HCT116 (cell line): ENCODE results near the gene RANGRF. TPM values are rescaled to one million over a fixed set of nuclear protein-coding genes. Genes with fewer than 3 reads are reported as not detected.

ENCODE experiments used
- ATAC-seq: fragments of 200-7000 bp; cut with Tn5 transposase; 2 replicates; pipeline ENCODE4 v1.9.1; 2020; ENCODE audit warnings: mild to moderate bottlenecking, moderate library complexity
- BruUV-seq: library from RNA; stranded (reverse); fragments of 400-500 nt; replicated peaks from 2 replicates; lab custom pipeline; 2021; lab: Mats Ljungman, UMichigan
- CTCF ChIA-PET: fragments of 300-600 bp; sonication (Branson Sonifier 250); formaldehyde crosslinking; loops from one replicate; lab custom pipeline; 2021; ENCODE audit warnings: antibody characterized with exemption; lab: Charles Lee
- POLR2A ChIA-PET: fragments of 300-600, 350-600 bp; sonication (Branson Sonifier 250); formaldehyde crosslinking; loops from one replicate; lab custom pipeline; 2021; ENCODE audit warnings: antibody characterized with exemption; lab: Charles Lee
- RAD21 ChIA-PET, 2 experiments: fragments of 300-600 bp; sonication (Branson Sonifier 250); formaldehyde crosslinking; loops; one replicate each; lab custom pipeline; 2023; ENCODE audit warnings: low total read pairs in 2 of 2; ENCODE audit not compliant: uncharacterized antibody in 2 of 2, unreplicated experiment in 2 of 2, low non-redundant PET in 1 of 2; lab: Charles Lee
- DNase-seq: peaks from one replicate; pipeline ENCODE4 v3.0.0-alpha.2; 2010; ENCODE audit warnings: low read depth, low spot score
- H2AFZ ChIP-seq: fragments of 200-600 bp; shearing (Covaris generic), sonication (generic); 2 replicates; pipeline ENCODE4 v1.6.1; 2017; ENCODE audit warnings: low read depth, mixed run types, mixed read lengths, antibody characterized with exemption, low read length; ENCODE audit not compliant: poor library complexity, severe bottlenecking
- H3K27ac ChIP-seq: 2 replicates; pipeline ENCODE4 v1.5.1; 2012; ENCODE audit warnings: low read depth, low read length
- H3K27me3 ChIP-seq: fragments of 200-600 bp; sonication (generic); 2 replicates; pipeline ENCODE4 v1.6.1; 2016; ENCODE audit warnings: mixed run types, low read length, mixed read lengths; ENCODE audit not compliant: insufficient read depth
- H3K36me3 ChIP-seq, 2 experiments: fragments of 200-500 bp in 1 of 2; fragments of 200-600 bp in 1 of 2; sonication (Bioruptor generic) in 1 of 2; sonication (generic) in 1 of 2; 2 replicates each; pipeline versions ENCODE4 v1.5.1 to v1.6.1; 2014 to 2016; ENCODE audit warnings: low read length in 2 of 2, inconsistent platforms in 1 of 2, mixed read lengths in 1 of 2, mixed run types in 1 of 2; ENCODE audit not compliant: insufficient read depth in 2 of 2, control insufficient read depth in 1 of 2
- H3K4me1 ChIP-seq, 2 experiments: fragments of 200-600 bp in 1 of 2; sonication (generic) in 1 of 2; 2 replicates each; pipeline versions ENCODE4 v1.5.1 to v1.6.1; 2012 to 2017; ENCODE audit warnings: low read length in 2 of 2, inconsistent platforms in 1 of 2, mild to moderate bottlenecking in 1 of 2, mixed read lengths in 1 of 2, mixed run types in 1 of 2, moderate library complexity in 1 of 2; ENCODE audit not compliant: insufficient read depth in 2 of 2, control insufficient read depth in 1 of 2
- H3K4me2 ChIP-seq: fragments of 200-600 bp; sonication (generic); 2 replicates; pipeline ENCODE4 v1.6.1; 2017; ENCODE audit warnings: mixed run types, low read length, mixed read lengths
- H3K4me3 ChIP-seq, 2 experiments: fragments of 200-600 bp in 1 of 2; sonication (generic) in 1 of 2; replicated peaks in 1 of 2; 2 replicates each; pipeline ENCODE4 v1.5.1; 2011 to 2016; ENCODE audit warnings: low read length in 2 of 2, control low read depth in 1 of 2, low read depth in 1 of 2, mild to moderate bottlenecking in 1 of 2, mixed read lengths in 1 of 2, mixed run types in 1 of 2
- H3K79me2 ChIP-seq: fragments of 200-600 bp; sonication (generic); 2 replicates; pipeline ENCODE4 v1.6.1; 2017; ENCODE audit warnings: mild to moderate bottlenecking, mixed run types, low read length, moderate library complexity, mixed read lengths; ENCODE audit not compliant: insufficient read depth
- H3K9ac ChIP-seq: fragments of 200-600 bp; sonication (generic); 2 replicates; pipeline ENCODE4 v1.6.1; 2016; ENCODE audit warnings: low read length, mixed read lengths
- H3K9me2 ChIP-seq: fragments of 200-600 bp; sonication (generic), shearing (Covaris generic); 2 replicates; pipeline ENCODE4 v1.6.1; 2017; ENCODE audit warnings: mixed run types, mild to moderate bottlenecking, moderate library complexity; ENCODE audit not compliant: insufficient read depth
- H3K9me3 ChIP-seq, 2 experiments: fragments of 200-500 bp in 1 of 2; fragments of 200-600 bp in 1 of 2; sonication (Bioruptor generic) in 1 of 2; sonication (generic) in 1 of 2; 2 replicates each; pipeline ENCODE4 v1.6.1; 2014 to 2017; ENCODE audit warnings: low read length in 2 of 2, mixed read lengths in 2 of 2, inconsistent platforms in 1 of 2, low read depth in 1 of 2, mild to moderate bottlenecking in 1 of 2, mixed run types in 1 of 2, moderate library complexity in 1 of 2; ENCODE audit not compliant: control insufficient read depth in 1 of 2, insufficient read depth in 1 of 2
- H4K20me1 ChIP-seq: fragments of 200-600 bp; sonication (generic), shearing (Covaris generic); 2 replicates; pipeline ENCODE4 v1.6.1; 2017; ENCODE audit warnings: mixed run types, mild to moderate bottlenecking, moderate library complexity; ENCODE audit not compliant: insufficient read depth
- ATF3 ChIP-seq: IDR thresholded peaks from 2 replicates; pipeline ENCODE4 v1.6.1; 2012
- CBX3 ChIP-seq: IDR thresholded peaks from 2 replicates; pipeline ENCODE4 v1.6.1; 2012; ENCODE audit warnings: low read depth
- CEBPB ChIP-seq: IDR thresholded peaks from 2 replicates; pipeline ENCODE4 v1.6.1; 2012; ENCODE audit warnings: low read depth
- EGR1 ChIP-seq: IDR thresholded peaks from 2 replicates; pipeline ENCODE4 v1.6.1; 2012; ENCODE audit warnings: low read depth
- ELF1 ChIP-seq: IDR thresholded peaks from 2 replicates; pipeline ENCODE4 v1.6.1; 2012; ENCODE audit warnings: low read depth, borderline replicate concordance
- EZH2 ChIP-seq: fragments of 200-600 bp; sonication (generic); IDR thresholded peaks from 2 replicates; pipeline ENCODE4 v1.6.1; 2017; ENCODE audit warnings: antibody characterized with exemption, mixed run types
- EZH2phosphoT487 ChIP-seq: fragments of 200-600 bp; IDR thresholded peaks from 2 replicates; pipeline ENCODE4 v1.6.1; 2018; ENCODE audit warnings: antibody characterized with exemption, borderline replicate concordance
- JUND ChIP-seq: IDR thresholded peaks from 2 replicates; pipeline ENCODE4 v1.6.1; 2012
- MAX ChIP-seq: IDR thresholded peaks from 2 replicates; pipeline ENCODE4 v1.6.1; 2012
- POLR2A ChIP-seq: IDR thresholded peaks from 2 replicates; pipeline ENCODE4 v1.7.0; 2011; ENCODE audit warnings: borderline replicate concordance; ENCODE audit not compliant: insufficient read depth, insufficient read length; ENCODE audit errors: extremely low read depth
- POLR2AphosphoS5 ChIP-seq: IDR thresholded peaks from 2 replicates; pipeline ENCODE4 v1.6.1; 2011; ENCODE audit warnings: mild to moderate bottlenecking, low read depth, low read length, moderate library complexity
- RAD21 ChIP-seq: IDR thresholded peaks from 2 replicates; pipeline ENCODE4 v1.6.1; 2012; ENCODE audit warnings: low read depth, mild to moderate bottlenecking
- SIN3A ChIP-seq: IDR thresholded peaks from 2 replicates; pipeline ENCODE4 v1.6.1; 2012; ENCODE audit warnings: low read depth
- SP1 ChIP-seq: IDR thresholded peaks from 2 replicates; pipeline ENCODE4 v1.6.1; 2012; ENCODE audit warnings: low read depth
- TCF7L2 ChIP-seq: IDR thresholded peaks from 2 replicates; pipeline ENCODE4 v1.7.0; 2011; ENCODE audit warnings: borderline replicate concordance, inconsistent platforms; ENCODE audit not compliant: insufficient read depth, insufficient read length; ENCODE audit errors: extremely low read depth
- YY1 ChIP-seq: IDR thresholded peaks from 2 replicates; pipeline ENCODE4 v1.6.1; 2011; ENCODE audit warnings: low read length, low read depth, moderate library complexity, mild to moderate bottlenecking; ENCODE audit not compliant: insufficient replicate concordance; ENCODE audit errors: extremely low read depth
- ZFX ChIP-seq: fragments of 450-650 bp; IDR thresholded peaks from 2 replicates; pipeline ENCODE4 v1.6.1; 2017
- intact Hi-C: fragments of 100-400 bp; cut with micrococcal nuclease; formaldehyde crosslinking; loops from 2 replicates; pipeline ENCODE4 v1.10.0; 2022
- total RNA-seq: library from RNA; stranded (reverse); gene quantifications from one replicate; pipeline ENCODE4 v1.2.1, GENCODE V29; 2021; ENCODE audit not compliant: unreplicated experiment
- TF ChIP-seq, protein P1 (sequence below): IDR thresholded peaks from 2 replicates; pipeline ENCODE4 v1.6.1; 2012; ENCODE audit warnings: low read depth
- TF ChIP-seq, protein P2 (sequence below): IDR thresholded peaks from 2 replicates; pipeline ENCODE4 v1.6.1; 2011; ENCODE audit warnings: mild to moderate bottlenecking, low read length, moderate library complexity; ENCODE audit not compliant: insufficient replicate concordance; ENCODE audit errors: extremely low read depth
- TF ChIP-seq, protein P3 (sequence below), 3 experiments: fragments of 200-600 bp in 1 of 3; sonication (generic) in 1 of 3; IDR thresholded peaks in 2 of 3; conservative IDR thresholded peaks in 1 of 3; 2 replicates each; pipeline ENCODE4 v1.5.1; 2012 to 2017; ENCODE audit warnings: low read depth in 2 of 3, low read length in 2 of 3, antibody characterized with exemption in 1 of 3, borderline replicate concordance in 1 of 3, control low read depth in 1 of 3, mild to moderate bottlenecking in 1 of 3, mixed read lengths in 1 of 3, mixed run types in 1 of 3, moderate library complexity in 1 of 3; ENCODE audit not compliant: insufficient read depth in 1 of 3

RANGRF gene
- total RNA-seq, 1 experiment from 2014 or later, result 33.2 TPM

- Histone ChIP-seq H3K27me3 (no peaks in the 10 kb centered on the region), H2AFZ (no peak overlapping the region), H3K4me1 (peaks cover 6 to 21% of the 10 kb centered on the region in 2 experiments), H3K27ac (no peak overlapping the region), H3K79me2 (peaks cover 74% of the 10 kb centered on the region), H3K4me3 (no peak overlapping the region), H3K4me2 (no peak overlapping the region), H3K9me3 (no peaks in the 10 kb centered on the region), H4K20me1 (no peaks in the 10 kb centered on the region), H3K36me3 (peaks cover 7 to 14% of the 10 kb centered on the region in 2 experiments; a peak in 1 of 4 replicates), H3K9me2 (no peaks in the 10 kb centered on the region), H3K9ac (no peak overlapping the region)
- no peak for TF ChIP-seq YY1
- TF ChIP-seq CBX3, result no peak
- TF ChIP-seq ZFX, result no peak
- TF ChIP-seq, protein P1, sequence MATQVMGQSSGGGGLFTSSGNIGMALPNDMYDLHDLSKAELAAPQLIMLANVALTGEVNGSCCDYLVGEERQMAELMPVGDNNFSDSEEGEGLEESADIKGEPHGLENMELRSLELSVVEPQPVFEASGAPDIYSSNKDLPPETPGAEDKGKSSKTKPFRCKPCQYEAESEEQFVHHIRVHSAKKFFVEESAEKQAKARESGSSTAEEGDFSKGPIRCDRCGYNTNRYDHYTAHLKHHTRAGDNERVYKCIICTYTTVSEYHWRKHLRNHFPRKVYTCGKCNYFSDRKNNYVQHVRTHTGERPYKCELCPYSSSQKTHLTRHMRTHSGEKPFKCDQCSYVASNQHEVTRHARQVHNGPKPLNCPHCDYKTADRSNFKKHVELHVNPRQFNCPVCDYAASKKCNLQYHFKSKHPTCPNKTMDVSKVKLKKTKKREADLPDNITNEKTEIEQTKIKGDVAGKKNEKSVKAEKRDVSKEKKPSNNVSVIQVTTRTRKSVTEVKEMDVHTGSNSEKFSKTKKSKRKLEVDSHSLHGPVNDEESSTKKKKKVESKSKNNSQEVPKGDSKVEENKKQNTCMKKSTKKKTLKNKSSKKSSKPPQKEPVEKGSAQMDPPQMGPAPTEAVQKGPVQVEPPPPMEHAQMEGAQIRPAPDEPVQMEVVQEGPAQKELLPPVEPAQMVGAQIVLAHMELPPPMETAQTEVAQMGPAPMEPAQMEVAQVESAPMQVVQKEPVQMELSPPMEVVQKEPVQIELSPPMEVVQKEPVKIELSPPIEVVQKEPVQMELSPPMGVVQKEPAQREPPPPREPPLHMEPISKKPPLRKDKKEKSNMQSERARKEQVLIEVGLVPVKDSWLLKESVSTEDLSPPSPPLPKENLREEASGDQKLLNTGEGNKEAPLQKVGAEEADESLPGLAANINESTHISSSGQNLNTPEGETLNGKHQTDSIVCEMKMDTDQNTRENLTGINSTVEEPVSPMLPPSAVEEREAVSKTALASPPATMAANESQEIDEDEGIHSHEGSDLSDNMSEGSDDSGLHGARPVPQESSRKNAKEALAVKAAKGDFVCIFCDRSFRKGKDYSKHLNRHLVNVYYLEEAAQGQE, result no peak
- TF ChIP-seq, protein P2, sequence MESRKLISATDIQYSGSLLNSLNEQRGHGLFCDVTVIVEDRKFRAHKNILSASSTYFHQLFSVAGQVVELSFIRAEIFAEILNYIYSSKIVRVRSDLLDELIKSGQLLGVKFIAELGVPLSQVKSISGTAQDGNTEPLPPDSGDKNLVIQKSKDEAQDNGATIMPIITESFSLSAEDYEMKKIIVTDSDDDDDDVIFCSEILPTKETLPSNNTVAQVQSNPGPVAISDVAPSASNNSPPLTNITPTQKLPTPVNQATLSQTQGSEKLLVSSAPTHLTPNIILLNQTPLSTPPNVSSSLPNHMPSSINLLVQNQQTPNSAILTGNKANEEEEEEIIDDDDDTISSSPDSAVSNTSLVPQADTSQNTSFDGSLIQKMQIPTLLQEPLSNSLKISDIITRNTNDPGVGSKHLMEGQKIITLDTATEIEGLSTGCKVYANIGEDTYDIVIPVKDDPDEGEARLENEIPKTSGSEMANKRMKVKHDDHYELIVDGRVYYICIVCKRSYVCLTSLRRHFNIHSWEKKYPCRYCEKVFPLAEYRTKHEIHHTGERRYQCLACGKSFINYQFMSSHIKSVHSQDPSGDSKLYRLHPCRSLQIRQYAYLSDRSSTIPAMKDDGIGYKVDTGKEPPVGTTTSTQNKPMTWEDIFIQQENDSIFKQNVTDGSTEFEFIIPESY, result no peak
- no peak for TF ChIP-seq EZH2phosphoT487
- no peak for TF ChIP-seq EZH2
- no peak for TF ChIP-seq POLR2A
- no peak for TF ChIP-seq ATF3
- no peak for TF ChIP-seq POLR2AphosphoS5
- TF ChIP-seq JUND, result no peak
- TF ChIP-seq EGR1, result no peak
- TF ChIP-seq SP1, result no peak
- TF ChIP-seq, protein P3, sequence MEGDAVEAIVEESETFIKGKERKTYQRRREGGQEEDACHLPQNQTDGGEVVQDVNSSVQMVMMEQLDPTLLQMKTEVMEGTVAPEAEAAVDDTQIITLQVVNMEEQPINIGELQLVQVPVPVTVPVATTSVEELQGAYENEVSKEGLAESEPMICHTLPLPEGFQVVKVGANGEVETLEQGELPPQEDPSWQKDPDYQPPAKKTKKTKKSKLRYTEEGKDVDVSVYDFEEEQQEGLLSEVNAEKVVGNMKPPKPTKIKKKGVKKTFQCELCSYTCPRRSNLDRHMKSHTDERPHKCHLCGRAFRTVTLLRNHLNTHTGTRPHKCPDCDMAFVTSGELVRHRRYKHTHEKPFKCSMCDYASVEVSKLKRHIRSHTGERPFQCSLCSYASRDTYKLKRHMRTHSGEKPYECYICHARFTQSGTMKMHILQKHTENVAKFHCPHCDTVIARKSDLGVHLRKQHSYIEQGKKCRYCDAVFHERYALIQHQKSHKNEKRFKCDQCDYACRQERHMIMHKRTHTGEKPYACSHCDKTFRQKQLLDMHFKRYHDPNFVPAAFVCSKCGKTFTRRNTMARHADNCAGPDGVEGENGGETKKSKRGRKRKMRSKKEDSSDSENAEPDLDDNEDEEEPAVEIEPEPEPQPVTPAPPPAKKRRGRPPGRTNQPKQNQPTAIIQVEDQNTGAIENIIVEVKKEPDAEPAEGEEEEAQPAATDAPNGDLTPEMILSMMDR (IDR thresholded peaks at IDR 0.05 in 2 of 3, conservative IDR thresholded peaks at IDR 0.05 in 1 of 3; ENCODE audit: borderline replicate concordance in 1 of 3, insufficient read depth in 1 of 3, low read depth in 2 of 3, low read length in 2 of 3), result no peak
- no peak for TF ChIP-seq CEBPB
- TF ChIP-seq TCF7L2, result no peak
- no peak for TF ChIP-seq RAD21
- TF ChIP-seq MAX, result no peak
- no peak for TF ChIP-seq SIN3A
- no peak for TF ChIP-seq ELF1
- no TSS peak for BruUV-seq
- ChIA-PET RAD21 (no interaction called here), POLR2A (no interaction called here), CTCF (no interaction called here)
- no peak for DNase-seq
- ATAC-seq, result no peak
- intact Hi-C loops, result no loop called here
These were observed 43.7 kb upstream of the RANGRF start for GRCh38 chr17:8244768-8245167.
